Measurements from ENCODE around the gene PLA2G7.
"Not testable (repeated sequence)": the region's sequence is repeated elsewhere in the genome, so short reads cannot be mapped to it uniquely, and the experiment has no call there.

PLA2G7 gene

DNA sequence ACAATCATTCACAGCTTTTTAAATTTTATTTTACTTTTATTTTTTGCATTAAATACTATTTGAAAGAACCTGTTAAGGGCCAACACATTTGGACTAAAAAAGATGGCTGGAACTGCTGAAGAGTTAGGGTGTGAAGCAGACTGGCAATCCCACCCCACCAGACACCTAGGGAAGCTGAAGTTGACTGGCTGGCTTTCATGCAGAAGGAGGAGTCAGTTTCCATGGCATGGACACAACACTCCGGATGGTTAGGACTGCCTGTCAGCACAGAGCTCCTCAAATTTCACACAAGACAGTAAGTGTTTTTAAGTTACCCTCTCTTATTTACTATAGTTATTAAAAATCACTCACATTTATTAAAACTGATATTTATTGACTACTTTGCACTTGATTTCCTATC is 11.5 kb upstream of the PLA2G7 start, which contains the start of gene ANKRD66:
TSS of gene ANKRD66 (plus strand) at position 238 of the 400 bp plus-strand sequence. CDS start 5,016 bp downstream, outside the sequence.
- no peak for DNase-seq

DNA sequence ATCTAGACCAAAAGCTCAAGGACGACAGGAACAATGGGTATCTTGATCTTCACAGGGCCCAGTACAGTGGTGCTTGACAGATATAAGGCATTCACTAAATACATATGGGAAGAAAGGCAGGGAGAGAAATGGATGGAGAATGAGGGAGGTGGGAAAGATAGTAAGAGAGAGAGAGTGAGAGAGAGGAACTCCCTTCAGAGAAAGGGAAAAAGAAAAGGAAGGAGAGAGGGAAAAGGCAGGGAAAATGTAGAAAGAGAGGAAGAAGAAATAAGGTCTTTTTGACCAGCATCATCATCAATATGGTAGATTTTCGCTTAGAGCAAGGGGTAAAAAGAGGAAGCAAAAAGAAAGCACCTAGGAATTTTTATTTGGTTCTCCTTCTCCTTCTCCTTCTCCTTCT is 10.8 kb upstream of the PLA2G7 start:
- no peak for DNase-seq

DNA sequence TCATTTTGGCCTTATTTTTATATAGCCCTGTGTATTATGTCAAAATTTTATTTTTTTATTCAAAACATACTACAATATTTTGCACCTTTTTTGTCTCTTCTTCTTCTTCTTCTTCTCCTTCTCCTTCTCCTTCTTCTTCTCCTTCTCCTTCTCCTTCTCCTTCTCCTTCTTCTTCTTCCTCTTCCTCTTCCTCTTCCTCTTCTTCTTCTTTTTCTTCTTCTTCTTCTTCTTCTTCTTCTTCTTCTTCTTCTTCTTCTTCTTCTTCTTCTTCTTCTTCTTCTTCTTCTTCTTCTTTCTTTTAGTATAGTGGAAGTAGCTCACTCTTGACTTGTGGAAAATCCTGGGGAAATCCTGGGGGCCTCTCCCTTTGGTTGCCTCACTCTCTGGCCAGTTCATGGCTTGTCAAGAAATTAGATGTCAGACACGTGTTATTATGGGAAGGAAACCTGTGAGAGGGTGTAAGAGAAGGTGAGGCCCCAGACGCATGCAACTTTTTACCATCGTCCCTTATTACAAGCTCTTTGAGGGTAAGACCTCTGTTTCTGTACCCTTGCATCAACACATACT is 9.1 kb upstream of the PLA2G7 start:
- DNase-seq, result not testable (repeated sequence)

DNA sequence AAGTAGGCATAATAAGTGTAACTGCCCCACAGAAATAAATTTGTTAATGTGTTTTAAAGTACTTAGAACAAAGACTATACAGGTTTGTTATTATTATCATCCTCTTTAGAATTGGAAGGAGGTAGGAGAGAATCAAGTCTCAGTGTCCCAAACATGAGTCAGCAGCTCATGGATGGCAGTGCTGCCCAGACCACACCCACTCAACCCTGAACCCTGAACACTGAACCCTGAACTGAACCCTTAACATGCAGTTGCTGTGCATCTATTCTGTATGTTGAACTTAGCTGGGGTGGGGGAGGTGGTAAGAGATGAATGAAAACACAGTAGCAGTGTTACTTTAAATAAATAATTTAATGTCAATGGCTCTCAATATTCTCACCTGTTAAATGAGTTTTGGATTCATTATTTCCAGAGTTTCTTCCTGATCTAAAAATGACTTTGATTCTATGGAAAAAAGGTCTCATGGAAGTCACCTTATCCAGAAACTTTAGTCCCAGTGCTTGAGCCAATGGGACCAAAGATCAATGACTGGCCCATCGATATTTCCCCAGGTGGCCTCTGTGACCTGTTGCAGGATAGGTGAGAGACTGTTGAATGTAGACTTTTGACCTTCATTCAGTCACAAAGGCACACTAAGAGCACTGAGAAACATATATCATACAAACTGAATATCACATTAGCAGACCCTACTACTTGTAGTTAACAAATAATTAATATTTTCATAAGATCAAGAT is 8.4 kb upstream of the PLA2G7 start:
- DNase-seq, result no peak

DNA sequence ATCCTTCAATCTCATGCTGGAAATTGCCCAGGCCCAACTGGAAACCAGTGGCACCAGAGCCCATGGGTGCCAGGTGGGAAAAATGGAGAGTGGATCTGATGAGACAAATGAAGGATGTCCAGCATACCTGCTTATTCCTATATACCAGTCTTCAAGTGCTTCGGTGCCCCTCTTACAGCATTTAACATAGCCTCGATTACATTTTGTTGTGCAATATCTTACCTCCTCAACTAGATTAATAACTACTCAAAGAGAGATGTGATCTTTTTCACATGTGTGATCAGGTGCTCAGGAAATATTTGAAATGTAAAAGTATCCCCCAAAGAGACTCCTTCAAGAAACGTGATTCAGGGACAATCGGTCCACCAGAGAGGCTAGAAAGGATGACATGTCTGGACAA is 6.7 kb upstream of the PLA2G7 start:
- no peak for DNase-seq

DNA sequence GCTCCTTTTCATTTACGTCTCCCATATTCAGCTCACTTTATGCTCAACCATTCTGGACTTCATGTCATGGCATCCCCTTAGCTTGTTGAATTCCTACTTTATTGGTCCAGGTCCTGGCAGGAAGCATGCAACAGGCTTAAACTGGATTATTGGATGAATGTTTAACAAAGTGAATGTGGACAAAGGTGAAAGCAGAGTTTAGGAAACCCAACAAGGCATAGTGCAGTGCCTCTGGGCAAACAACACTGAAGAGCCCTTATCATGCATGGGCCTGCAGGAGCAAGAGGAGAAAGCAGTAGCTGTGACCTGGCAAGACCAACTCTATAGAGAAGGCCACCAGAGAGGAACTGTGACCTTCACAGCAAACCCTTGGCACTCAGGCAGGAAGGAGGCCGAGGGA is 6.3 kb upstream of the PLA2G7 start:
- DNase-seq, result no peak

DNA sequence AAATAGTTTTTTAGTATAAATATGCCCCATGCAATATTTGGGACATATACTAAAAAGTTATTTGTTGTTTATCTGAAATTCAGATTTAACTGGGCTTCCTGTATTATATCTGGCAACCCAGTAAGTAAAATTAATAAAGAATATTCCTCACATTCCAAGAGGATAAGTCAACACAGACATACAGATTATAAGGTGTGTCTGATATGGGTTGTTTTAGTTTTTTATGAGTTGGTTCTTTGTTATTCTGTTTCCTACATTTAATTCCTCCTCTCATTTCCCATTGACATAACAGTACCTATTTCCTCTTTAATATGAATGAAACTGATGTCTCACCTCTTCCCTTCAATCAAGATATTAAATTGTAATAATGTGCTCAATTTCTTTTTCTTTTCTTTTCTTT is 1.7 kb upstream of the PLA2G7 start:
- no peak for DNase-seq

DNA sequence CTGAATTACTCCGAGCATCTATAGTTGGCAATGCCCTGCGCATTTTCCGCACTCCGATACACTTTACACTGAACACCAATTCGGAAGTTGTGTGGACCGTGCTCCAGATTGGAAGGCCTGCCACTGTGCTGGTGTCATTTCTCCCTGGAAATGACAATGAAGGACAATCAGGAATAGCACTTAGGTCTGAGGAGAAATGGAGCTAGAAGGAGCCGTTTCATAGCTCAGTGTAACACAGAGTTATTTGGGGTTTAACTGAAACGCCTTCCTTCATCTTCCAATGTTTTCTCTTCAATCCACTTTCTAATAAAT is 501 bp upstream of the PLA2G7 start:
- DNase-seq, result no peak

DNA sequence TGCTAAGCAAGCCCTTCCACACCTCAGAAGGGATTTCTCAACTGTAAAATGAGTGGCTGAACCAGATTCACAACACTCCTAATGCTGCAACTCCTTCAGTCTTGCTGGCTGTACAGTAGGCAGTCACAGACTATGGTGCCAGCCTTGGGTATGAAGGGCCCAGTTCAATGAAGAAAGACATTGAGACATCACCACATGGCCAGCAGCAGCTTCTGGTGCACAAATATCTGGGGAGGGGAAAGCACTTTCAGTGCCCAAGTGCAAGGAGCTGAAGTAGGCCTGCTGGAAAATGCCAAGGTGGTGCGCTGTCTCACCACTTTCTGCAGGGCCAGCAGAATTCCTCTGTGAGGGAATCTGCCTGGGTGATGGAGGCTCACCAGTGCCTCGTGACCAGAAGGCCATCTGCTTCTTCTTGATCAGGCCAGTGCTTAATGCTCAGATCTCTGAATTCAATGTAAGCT is 1.8 kb downstream of the PLA2G7 start:
- no peak for DNase-seq

DNA sequence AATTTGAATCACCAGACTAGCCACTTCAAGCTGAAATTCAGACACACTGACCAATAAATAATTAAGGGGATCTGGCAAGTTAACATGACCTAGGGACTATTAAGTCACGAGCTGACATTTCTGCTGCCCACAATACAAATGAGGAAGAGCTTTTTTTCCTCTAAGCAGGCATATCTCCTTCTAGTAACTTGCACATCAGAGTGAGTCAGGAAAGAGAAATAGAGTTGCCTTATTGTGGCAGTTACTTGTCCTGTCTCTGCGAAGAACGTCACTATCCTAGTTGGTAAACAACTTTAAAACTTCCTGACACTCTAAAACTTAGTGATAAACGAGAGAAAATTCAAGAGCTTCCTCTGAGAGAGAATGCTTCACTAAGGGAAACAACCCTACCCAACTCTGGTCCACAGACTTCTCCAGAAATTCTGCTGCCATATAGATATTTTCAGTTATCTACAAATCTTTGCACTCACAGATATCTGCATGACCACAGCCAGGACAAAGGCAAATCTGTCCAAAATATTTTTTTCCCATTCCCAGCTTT is 4.2 kb downstream of the PLA2G7 start:
- no peak for DNase-seq

DNA sequence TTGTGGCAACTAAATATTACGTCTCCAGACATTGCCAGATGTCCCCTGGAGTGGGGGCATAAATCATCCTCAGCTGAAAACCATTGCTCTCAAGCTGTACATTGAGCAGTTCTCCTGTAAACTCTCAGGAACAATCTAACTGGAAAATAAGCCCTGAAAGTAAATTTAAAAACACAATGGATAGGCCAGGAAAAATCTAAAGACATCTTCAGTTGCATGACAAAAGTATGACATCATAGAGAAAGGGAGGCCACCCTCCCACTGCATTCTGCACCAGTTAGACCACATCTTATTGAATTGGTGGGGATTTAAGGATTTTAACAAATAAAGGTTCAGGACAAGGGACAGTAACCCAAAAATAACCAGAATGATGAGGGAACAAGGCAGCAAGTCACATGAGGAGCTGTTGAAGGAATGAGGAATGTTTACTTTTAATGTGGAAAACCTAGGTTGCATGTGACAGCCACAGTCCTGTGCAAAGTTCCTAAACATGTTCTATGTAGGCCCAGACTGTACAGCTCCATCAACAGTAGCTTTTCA is 5.3 kb downstream of the PLA2G7 start:
- no peak for DNase-seq

DNA sequence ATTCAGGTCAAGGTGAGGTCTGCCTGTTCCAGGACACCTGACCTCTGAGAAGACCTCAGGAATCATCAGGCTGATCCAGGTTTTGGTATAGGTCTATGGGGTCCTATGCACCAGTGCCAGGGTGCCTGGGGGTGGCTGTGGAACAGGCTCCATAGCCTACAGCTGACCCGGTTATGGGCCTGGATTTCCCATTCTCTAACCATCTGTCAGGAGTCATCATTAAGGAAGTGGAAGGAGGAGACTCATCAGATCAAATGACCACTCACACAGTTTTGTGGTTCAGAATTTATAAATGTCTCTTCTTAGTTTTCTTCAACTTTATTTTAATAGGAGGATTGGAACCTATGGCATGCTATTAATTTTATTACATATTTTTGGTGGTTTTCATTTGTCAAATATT is 14.8 kb downstream of the PLA2G7 start:
- DNase-seq, result no peak

DNA sequence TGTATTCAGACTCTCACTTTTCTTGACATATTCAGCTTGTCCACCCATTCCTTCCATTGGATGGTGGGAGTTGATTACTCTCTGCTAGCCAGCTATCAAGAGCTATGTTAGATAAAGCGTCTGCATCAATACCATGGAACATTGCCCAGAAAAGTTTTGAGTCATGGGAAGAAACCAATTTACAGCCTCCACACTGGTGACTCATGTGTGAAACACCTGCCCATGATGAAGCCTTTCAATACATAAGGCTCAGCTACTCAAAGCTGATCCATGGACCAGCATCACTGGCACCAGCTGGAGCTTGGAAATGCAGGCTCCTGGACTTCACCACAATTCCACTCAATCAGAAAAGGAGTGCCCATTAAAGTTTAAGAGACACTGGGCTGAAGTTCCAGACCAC is 16.1 kb downstream of the PLA2G7 start:
- DNase-seq, result no peak

DNA sequence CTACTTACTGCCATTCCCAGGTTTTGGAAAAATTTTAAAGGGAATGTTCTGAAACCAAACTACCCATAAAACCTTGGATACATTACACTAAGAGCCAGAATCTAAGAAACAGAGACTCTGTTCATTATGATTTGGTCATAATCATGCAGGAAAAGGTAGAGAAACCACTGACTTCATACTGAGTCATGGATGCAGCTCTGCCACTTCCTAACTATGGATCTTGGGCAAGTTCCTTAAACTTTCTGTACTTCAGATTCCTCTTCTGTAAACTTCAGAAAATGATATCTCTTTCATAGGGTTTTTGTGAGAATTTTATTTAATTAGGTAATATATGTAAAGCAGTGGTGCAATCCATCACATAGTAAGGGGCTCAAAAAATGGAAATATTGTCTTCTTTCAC is 20.0 kb downstream of the PLA2G7 start:
- DNase-seq, result no peak

DNA sequence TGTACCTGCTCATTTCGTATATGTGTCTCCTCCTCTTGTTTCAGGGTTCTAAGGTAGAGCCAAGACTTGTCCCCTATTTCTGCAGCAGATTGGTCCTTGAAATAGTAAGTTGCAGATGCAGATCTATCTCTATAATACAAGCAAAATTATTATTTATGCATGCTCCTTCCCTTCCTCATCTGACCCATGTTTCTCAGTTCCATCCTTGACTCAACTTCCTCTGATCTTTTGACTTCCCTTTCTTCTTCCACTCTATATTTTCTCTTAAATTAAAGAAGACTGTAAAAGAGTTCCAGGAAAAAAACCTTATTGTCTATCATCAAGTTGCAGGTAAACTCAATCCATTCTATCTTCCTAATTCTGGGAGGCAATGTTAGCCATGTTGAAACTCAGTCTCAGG is 23.7 kb downstream of the PLA2G7 start:
- no peak for DNase-seq

DNA sequence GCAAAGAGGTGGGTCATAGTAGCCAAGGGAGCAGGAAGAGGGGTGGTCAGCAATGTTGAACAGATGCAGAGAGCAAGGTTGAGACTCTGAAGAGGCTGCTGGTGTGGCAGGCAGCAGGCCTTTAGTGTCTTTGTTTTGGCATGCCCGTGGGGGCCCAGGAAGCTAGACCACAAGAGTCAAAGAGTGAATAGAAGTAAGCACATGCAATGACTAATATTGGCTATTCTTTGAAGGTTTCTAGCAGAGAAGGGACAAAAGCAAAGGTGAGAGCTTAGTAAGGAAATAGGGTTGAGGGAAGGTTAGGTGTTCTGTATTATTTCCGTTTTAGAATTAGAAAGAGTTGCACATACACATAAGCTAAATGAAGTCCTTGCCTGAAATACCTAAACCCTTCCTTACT is 28.7 kb downstream of the PLA2G7 start:
- DNase-seq, result no peak

DNA sequence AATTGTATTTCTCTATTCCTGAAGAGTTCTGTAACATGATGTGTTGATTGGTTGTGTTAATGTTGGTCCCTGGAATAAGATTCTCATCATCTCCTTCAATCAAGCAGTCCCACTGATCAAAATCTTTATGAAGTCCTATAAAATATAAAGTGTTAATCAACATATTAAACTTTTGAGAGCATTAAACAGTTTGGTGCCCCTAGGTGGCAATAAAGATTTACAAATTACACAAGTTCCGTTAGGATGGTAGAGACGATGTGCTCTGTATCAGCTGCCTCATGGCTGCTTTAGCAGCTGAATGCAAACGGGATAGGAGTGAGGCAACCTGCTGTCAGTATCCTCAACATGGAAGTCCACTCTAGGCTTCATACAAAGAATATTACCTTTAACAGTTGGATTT is 30.6 kb downstream of the PLA2G7 start:
- DNase-seq, result no peak

DNA sequence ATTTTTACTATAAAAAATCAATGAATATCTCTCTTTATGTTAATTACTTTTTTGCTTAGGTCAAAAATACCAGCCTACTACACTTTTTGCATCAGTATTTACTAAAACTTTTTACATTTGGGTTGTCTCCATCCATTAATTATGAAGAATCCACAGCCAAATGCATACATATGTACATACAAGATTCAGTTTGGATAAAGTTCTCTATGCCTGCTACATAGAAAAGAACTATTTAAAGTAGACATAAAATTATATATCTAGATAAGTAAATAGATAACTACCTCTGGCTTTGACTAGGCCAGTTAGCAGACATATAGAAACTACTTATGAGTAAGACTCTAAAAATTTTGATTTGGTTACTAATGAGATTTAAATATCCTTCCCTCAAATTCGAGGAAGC is 35.2 kb downstream of the PLA2G7 start:
- no peak for DNase-seq

DNA sequence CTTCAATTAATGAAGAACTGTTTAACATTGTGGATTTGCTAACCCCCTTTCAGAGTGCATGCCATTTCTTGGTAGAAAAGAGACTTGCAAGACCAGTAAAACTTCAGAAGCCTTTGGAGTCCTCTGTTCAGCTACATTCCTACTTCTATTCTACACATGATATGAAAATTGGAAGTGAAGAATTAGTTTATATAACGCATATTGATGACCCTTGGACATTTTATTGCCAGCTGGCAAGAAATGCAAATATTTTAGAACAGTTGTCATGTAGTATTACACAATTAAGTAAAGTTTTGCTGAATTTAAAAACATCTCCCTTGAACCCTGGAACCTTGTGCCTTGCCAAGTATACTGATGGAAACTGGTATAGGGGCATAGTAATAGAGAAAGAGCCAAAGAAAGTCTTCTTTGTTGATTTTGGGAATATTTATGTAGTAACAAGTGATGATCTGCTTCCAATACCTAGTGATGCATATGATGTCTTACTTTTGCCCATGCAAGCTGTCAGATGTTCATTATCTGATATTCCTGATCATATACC is 44.2 kb downstream of the PLA2G7 start:
- DNase-seq, result no peak

DNA sequence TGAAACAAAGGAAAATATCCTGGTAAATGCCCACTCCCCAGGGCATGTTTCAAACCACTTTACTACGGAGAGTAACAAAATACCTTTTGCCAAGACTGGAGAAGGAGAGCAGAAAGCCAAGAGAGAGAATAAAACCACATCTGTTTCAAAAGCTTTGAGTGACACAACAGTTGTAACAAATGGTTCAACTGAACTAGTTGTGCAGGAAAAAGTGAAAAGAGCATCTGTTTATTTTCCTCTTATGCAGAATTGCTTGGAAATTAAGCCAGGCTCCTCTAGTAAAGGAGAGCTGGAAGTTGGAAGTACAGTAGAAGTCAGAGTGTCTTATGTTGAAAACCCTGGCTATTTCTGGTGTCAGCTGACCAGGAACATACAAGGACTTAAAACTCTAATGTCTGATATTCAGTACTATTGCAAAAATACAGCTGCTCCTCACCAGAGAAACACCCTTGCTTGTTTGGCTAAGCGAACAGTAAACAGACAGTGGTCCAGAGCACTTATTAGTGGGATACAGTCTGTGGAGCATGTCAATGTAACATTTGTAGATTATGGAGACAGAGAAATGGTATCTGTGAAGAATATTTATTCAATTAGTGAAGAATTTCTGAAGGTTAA is 44.9 kb downstream of the PLA2G7 start:
- no peak for DNase-seq

DNA sequence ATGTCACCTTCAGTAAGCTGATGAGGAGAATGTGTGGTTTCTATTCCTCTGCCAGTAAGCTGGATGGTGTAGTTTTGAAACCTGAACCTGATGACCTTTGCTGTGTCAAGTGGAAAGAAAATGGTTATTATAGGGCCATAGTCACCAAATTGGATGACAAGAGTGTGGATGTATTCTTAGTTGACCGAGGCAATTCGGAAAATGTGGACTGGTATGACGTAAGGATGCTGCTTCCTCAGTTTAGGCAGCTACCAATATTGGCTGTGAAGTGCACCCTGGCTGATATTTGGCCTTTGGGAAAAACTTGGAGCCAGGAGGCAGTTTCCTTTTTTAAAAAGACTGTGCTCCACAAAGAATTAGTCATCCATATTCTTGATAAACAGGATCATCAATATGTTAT is 45.5 kb downstream of the PLA2G7 start:
- DNase-seq, result no peak

DNA sequence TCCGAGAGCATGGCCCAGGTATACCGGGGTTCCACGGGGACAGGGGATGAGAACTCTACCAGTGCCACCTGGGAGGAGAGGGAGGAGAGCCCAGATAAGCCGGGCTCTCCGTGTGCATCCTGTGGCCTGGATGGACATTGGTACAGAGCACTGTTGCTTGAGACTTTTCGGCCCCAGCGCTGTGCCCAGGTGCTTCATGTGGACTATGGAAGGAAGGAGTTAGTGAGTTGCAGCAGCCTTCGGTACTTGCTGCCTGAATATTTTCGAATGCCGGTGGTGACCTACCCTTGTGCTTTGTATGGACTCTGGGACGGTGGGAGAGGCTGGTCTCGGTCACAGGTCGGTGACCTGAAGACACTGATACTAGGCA is 46.2 kb downstream of the PLA2G7 start:
- DNase-seq, result no peak

DNA sequence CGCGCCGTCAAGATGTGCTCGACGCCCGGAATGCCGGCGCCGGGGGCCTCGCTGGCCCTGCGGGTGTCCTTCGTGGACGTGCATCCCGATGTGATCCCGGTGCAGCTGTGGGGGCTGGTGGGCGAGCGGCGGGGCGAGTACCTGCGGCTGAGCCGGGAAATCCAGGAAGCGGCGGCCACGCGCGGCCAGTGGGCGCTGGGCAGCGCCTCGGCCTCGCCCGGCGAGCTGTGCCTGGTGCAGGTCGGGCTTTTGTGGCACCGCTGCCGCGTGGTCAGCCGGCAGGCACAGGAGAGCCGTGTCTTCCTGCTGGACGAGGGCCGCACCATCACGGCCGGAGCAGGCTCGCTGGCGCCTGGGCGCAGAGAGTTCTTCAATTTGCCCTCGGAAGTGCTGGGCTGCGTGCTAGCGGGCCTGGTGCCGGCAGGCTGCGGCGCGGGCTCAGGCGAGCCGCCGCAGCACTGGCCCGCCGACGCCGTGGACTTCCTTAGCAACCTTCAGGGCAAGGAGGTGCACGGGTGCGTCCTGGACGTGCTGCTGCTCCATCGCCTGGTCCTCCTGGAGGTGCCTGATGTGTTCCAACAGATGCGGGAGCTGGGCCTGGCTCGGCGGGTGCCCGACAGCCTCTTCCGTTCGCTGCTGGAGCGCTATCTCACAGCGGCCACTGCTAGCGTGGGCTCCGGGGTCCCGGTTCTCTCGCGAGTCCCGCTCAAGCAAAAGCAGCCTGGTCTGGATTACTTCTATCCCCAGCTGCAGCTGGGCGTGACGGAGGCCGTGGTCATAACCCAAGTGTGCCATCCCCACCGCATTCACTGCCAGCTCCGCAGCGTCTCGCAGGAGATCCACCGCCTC is 46.8 kb downstream of the PLA2G7 start:
- DNase-seq, result no peak
